K562 (cell line): Measurements from ENCODE around the gene GLDC. TPM values are rescaled to one million over a fixed set of nuclear protein-coding genes. Genes with fewer than 3 reads are reported as not detected.

ENCODE experiments used
- EGR1 ChIP-seq: fragments of 450-650 bp; conservative IDR thresholded peaks from 2 replicates; pipeline ENCODE4 v1.6.1; 2017; ENCODE audit warnings: mild to moderate bottlenecking
- FOXP1 ChIP-seq: sonication (generic); formaldehyde crosslinking; IDR thresholded peaks from 2 replicates; pipeline ENCODE4 v1.8.0; 2022; ENCODE audit warnings: mild to moderate bottlenecking, missing genetic modification reagents
- PCBP2 ChIP-seq: fragments of 200-400 bp; formaldehyde crosslinking; IDR thresholded peaks from 2 replicates; pipeline ENCODE4 v1.6.1; 2018; ENCODE audit warnings: low read length, low read depth, mild to moderate bottlenecking, moderate library complexity; ENCODE audit not compliant: poor library complexity, severe bottlenecking
- RNF2 ChIP-seq: sonication (generic); IDR thresholded peaks from 2 replicates; pipeline ENCODE4 v1.6.1; 2016
- polyA plus RNA-seq, 8 experiments: library from polyadenylated mRNA; depleted of rRNA in 4 of 8; stranded (reverse) in 5 of 8; unstranded in 3 of 8; fragments of >200 nt; fragmentation: Nextera tagmentation in 2 of 8; fragmentation: Illumina TruSeq in 1 of 8; extraction: Ambion mirVana in 2 of 8; extraction: Trizol in 1 of 8; gene quantifications; 2 replicates each; pipeline versions ENCODE4 v1.2.1 to v1.2.3, GENCODE V29; 2011 to 2014; ENCODE audit warnings: inconsistent platforms in 1 of 8, missing spikeins in 1 of 8
- total RNA-seq, 7 experiments: library from RNA; depleted of rRNA in 6 of 7; stranded (reverse); fragments of >200 nt in 6 of 7; fragmentation: Illumina TruSeq in 2 of 7; extraction: Trizol in 2 of 7; gene quantifications; 2 replicates each; pipeline versions ENCODE4 v1.2.1 to v1.2.3, GENCODE V29; 2011 to 2021; ENCODE audit warnings: low replicate concordance in 1 of 7
- TF ChIP-seq, protein P1 (sequence below): IDR thresholded peaks from 3 replicates; pipeline ENCODE4 v1.6.1; 2011; ENCODE audit warnings: borderline replicate concordance, mild to moderate bottlenecking, moderate library complexity; ENCODE audit not compliant: insufficient read length; ENCODE audit errors: extremely low read depth
- TF ChIP-seq, protein P2 (sequence below): fragments of 250-450 bp; sonication (Bioruptor Pico); IDR thresholded peaks from 2 replicates; pipeline ENCODE4 v1.5.0; 2020; ENCODE audit warnings: mild to moderate bottlenecking, borderline replicate concordance
- TF ChIP-seq, protein P3 (sequence below): fragments of 250-450 bp; sonication (Bioruptor Pico); IDR thresholded peaks from 2 replicates; pipeline ENCODE4 v1.4.0; 2020

The GLDC gene
- total and polyA plus RNA-seq, 9 of the 15 experiments (the other 6 are each of a cell fraction or from before 2014, with no cell fraction given) = 0.03 to 0.27 (median 0.08) TPM; not detected in 6

DNA sequence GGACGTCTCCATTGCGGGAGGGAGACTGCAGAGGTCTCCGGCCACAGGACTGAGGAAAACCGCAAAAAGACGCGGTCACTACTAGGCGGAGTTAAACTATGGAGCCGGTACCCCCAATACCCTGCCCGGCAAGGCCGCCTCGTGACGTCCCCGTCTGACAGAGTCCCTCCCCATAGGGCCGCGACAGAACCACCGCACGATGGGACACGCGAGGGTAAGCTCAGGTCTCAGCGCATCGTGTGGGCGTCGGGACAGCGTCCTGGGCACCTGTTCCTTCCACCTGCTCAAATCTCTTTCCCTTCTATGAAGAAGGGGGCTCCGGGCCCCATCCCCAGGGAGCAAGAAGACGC is 35.2 kb upstream of the GLDC start (continued):
- TF ChIP-seq, protein P1, sequence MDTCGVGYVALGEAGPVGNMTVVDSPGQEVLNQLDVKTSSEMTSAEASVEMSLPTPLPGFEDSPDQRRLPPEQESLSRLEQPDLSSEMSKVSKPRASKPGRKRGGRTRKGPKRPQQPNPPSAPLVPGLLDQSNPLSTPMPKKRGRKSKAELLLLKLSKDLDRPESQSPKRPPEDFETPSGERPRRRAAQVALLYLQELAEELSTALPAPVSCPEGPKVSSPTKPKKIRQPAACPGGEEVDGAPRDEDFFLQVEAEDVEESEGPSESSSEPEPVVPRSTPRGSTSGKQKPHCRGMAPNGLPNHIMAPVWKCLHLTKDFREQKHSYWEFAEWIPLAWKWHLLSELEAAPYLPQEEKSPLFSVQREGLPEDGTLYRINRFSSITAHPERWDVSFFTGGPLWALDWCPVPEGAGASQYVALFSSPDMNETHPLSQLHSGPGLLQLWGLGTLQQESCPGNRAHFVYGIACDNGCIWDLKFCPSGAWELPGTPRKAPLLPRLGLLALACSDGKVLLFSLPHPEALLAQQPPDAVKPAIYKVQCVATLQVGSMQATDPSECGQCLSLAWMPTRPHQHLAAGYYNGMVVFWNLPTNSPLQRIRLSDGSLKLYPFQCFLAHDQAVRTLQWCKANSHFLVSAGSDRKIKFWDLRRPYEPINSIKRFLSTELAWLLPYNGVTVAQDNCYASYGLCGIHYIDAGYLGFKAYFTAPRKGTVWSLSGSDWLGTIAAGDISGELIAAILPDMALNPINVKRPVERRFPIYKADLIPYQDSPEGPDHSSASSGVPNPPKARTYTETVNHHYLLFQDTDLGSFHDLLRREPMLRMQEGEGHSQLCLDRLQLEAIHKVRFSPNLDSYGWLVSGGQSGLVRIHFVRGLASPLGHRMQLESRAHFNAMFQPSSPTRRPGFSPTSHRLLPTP = no peak
- TF ChIP-seq RNF2 = no peak
- TF ChIP-seq EGR1 = peak; percentile 51
- TF ChIP-seq, protein P2, sequence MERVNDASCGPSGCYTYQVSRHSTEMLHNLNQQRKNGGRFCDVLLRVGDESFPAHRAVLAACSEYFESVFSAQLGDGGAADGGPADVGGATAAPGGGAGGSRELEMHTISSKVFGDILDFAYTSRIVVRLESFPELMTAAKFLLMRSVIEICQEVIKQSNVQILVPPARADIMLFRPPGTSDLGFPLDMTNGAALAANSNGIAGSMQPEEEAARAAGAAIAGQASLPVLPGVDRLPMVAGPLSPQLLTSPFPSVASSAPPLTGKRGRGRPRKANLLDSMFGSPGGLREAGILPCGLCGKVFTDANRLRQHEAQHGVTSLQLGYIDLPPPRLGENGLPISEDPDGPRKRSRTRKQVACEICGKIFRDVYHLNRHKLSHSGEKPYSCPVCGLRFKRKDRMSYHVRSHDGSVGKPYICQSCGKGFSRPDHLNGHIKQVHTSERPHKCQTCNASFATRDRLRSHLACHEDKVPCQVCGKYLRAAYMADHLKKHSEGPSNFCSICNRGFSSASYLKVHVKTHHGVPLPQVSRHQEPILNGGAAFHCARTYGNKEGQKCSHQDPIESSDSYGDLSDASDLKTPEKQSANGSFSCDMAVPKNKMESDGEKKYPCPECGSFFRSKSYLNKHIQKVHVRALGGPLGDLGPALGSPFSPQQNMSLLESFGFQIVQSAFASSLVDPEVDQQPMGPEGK (CRISPR knock-in tag) = no peak
- TF ChIP-seq FOXP1 (CRISPR knock-in tag) = no peak
- TF ChIP-seq, protein P3, sequence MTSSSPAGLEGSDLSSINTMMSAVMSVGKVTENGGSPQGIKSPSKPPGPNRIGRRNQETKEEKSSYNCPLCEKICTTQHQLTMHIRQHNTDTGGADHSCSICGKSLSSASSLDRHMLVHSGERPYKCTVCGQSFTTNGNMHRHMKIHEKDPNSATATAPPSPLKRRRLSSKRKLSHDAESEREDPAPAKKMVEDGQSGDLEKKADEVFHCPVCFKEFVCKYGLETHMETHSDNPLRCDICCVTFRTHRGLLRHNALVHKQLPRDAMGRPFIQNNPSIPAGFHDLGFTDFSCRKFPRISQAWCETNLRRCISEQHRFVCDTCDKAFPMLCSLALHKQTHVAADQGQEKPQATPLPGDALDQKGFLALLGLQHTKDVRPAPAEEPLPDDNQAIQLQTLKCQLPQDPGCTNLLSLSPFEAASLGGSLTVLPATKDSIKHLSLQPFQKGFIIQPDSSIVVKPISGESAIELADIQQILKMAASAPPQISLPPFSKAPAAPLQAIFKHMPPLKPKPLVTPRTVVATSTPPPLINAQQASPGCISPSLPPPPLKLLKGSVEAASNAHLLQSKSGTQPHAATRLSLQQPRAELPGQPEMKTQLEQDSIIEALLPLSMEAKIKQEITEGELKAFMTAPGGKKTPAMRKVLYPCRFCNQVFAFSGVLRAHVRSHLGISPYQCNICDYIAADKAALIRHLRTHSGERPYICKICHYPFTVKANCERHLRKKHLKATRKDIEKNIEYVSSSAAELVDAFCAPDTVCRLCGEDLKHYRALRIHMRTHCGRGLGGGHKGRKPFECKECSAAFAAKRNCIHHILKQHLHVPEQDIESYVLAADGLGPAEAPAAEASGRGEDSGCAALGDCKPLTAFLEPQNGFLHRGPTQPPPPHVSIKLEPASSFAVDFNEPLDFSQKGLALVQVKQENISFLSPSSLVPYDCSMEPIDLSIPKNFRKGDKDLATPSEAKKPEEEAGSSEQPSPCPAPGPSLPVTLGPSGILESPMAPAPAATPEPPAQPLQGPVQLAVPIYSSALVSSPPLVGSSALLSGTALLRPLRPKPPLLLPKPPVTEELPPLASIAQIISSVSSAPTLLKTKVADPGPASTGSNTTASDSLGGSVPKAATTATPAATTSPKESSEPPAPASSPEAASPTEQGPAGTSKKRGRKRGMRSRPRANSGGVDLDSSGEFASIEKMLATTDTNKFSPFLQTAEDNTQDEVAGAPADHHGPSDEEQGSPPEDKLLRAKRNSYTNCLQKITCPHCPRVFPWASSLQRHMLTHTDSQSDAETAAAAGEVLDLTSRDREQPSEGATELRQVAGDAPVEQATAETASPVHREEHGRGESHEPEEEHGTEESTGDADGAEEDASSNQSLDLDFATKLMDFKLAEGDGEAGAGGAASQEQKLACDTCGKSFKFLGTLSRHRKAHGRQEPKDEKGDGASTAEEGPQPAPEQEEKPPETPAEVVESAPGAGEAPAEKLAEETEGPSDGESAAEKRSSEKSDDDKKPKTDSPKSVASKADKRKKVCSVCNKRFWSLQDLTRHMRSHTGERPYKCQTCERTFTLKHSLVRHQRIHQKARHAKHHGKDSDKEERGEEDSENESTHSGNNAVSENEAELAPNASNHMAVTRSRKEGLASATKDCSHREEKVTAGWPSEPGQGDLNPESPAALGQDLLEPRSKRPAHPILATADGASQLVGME = no peak
- TF ChIP-seq PCBP2 = no peak
